HK-2 (cell line): ENCODE measurements around the gene CLEC2L.
A peak's percentile ranks its signal among the peaks of the same experiment; 100 is the strongest.
"Not testable (repeated sequence)": the region's sequence is repeated elsewhere in the genome, so short reads cannot be mapped to it uniquely, and the experiment has no call there.

ENCODE experiments used
- DNase-seq: peaks from one replicate; pipeline ENCODE4 v3.0.0-alpha.2; 2018; ENCODE audit not compliant: unreplicated experiment

The CLEC2L gene

GRCh38 chr7:139523968-139524815, 707 bp downstream of the CLEC2L start:
- no peak for DNase-seq

GRCh38 chr7:139525239-139525638, 1.8 kb downstream of the CLEC2L start:
- no peak for DNase-seq

GRCh38 chr7:139525750-139526149, 2.3 kb downstream of the CLEC2L start:
- DNase-seq = no peak

- peak; percentile 29 for DNase-seq
Observed at GRCh38 chr7:139526578-139527544, 3.4 kb downstream of the CLEC2L start.

- DNase-seq = no peak
Observed at GRCh38 chr7:139531094-139531493, 7.6 kb downstream of the CLEC2L start.

- DNase-seq = no peak
Observed at GRCh38 chr7:139532636-139533155, 9.2 kb downstream of the CLEC2L start.

GRCh38 chr7:139534096-139534495, 10.6 kb downstream of the CLEC2L start:
- DNase-seq = no peak

GRCh38 chr7:139534966-139535651, 11.6 kb downstream of the CLEC2L start:
- no peak for DNase-seq

- DNase-seq = no peak
Observed at GRCh38 chr7:139536152-139536551, 12.7 kb downstream of the CLEC2L start.

GRCh38 chr7:139538881-139539635, 15.6 kb downstream of the CLEC2L start:
- no peak for DNase-seq

GRCh38 chr7:139540203-139540602, 16.7 kb downstream of the CLEC2L start:
- no peak for DNase-seq

- no peak for DNase-seq
Observed at GRCh38 chr7:139541600-139542307, 18.3 kb downstream of the CLEC2L start.

- no peak for DNase-seq
Observed at GRCh38 chr7:139542308-139543151, 19.0 kb downstream of the CLEC2L start.

GRCh38 chr7:139543801-139544603, 20.5 kb downstream of the CLEC2L start:
- no peak for DNase-seq

GRCh38 chr7:139544645-139545044, 21.2 kb downstream of the CLEC2L start:
- no peak for DNase-seq

GRCh38 chr7:139548302-139549028, 25.0 kb downstream of the CLEC2L start:
- DNase-seq = no peak

GRCh38 chr7:139553991-139554700, 30.7 kb downstream of the CLEC2L start:
- not testable (repeated sequence) for DNase-seq
